Stomach (tissue), 4 donors: ENCODE measurements around the gene RSU1.

Experiments
- EP300 ChIP-seq: sonication (generic); formaldehyde crosslinking; IDR thresholded peaks from one replicate; pipeline ENCODE4 v1.6.1; 2017; ENCODE audit warnings: antibody characterized with exemption
- POLR2A ChIP-seq, 4 donors: fragments of 450-650 bp; IDR thresholded peaks; one replicate each; pipeline ENCODE4 v1.6.1; 2016; ENCODE audit warnings: antibody characterized with exemption in 4 of 4, control low read depth in 2 of 4, mild to moderate bottlenecking in 1 of 4, moderate library complexity in 1 of 4
- POLR2AphosphoS5 ChIP-seq, 3 donors: sonication (generic); formaldehyde crosslinking; IDR thresholded peaks; one replicate each; pipeline ENCODE4 v1.6.1; 2016; ENCODE audit warnings: antibody characterized with exemption in 3 of 3
- TF ChIP-seq, protein P1 (sequence below), 7 experiments: fragments of 450-650 bp in 4 of 7; fragments of 200-600 bp in 3 of 7; sonication (generic) in 3 of 7; IDR thresholded peaks; one replicate each; pipeline ENCODE4 v1.5.1; 2016 to 2019; ENCODE audit warnings: antibody characterized with exemption in 7 of 7, control low read depth in 2 of 7, mild to moderate bottlenecking in 1 of 7

DNA sequence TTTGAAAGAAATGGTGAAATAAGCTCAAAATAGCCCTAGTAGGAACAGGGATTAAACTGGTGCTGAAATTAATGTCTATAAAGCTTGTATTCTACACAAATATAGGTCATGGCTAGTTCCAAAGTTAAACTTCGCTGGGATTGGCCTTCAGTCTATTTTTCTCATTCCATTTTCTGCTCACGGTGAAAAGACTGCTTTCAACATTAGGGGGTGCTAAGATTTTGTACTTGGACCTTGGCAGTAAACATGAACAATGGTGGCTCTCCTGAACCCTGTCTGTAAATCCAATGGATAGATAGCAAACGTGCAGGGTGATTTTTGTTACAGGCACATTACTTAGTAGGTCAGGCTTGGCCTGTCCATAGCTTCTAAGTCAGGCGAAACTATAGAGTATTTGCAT, 36.0 kb upstream of the RSU1 start:
- TF ChIP-seq, protein P1, sequence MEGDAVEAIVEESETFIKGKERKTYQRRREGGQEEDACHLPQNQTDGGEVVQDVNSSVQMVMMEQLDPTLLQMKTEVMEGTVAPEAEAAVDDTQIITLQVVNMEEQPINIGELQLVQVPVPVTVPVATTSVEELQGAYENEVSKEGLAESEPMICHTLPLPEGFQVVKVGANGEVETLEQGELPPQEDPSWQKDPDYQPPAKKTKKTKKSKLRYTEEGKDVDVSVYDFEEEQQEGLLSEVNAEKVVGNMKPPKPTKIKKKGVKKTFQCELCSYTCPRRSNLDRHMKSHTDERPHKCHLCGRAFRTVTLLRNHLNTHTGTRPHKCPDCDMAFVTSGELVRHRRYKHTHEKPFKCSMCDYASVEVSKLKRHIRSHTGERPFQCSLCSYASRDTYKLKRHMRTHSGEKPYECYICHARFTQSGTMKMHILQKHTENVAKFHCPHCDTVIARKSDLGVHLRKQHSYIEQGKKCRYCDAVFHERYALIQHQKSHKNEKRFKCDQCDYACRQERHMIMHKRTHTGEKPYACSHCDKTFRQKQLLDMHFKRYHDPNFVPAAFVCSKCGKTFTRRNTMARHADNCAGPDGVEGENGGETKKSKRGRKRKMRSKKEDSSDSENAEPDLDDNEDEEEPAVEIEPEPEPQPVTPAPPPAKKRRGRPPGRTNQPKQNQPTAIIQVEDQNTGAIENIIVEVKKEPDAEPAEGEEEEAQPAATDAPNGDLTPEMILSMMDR (IDR thresholded peaks at IDR 0.05), result no peak
- TF ChIP-seq POLR2AphosphoS5 (IDR thresholded peaks at IDR 0.05), result no peak
- no peak for TF ChIP-seq POLR2A (IDR thresholded peaks at IDR 0.05)
- no peak for TF ChIP-seq EP300
